ENCODE results near the gene KRTAP4-12. TPM values are rescaled to one million over a fixed set of nuclear protein-coding genes. Genes with fewer than 3 reads are reported as not detected.
"Not testable (repeated sequence)": the region's sequence is repeated elsewhere in the genome, so short reads cannot be mapped to it uniquely, and the experiment has no call there.

Gene KRTAP4-12
- total RNA-seq, 1 donor from 2014 or later = not detected

- H3K36me3 Mint-ChIP-seq = no peaks in the 10 kb centered on the region
- H3K4me1 Mint-ChIP-seq (ENCODE audit: unreplicated experiment) = peaks cover 4% of the 10 kb centered on the region
- no peak overlapping the region for H3K4me3 Mint-ChIP-seq
- DNase-seq (ENCODE audit: extremely low spot score, unreplicated experiment) = no peak
- no peak for TF ChIP-seq CTCF (conservative IDR thresholded peaks at IDR 0.05)
- no peak overlapping the region for H3K27ac Mint-ChIP-seq
- peaks cover 4% of the 10 kb centered on the region for H3K27me3 Mint-ChIP-seq
- H3K9me3 Mint-ChIP-seq = no peaks in the 10 kb centered on the region
These were observed 2.2 kb downstream of the KRTAP4-12 start for GRCh38 chr17:41121742-41122141.

- not testable (repeated sequence) for H3K9me3 Mint-ChIP-seq; H3K27me3 Mint-ChIP-seq; H3K4me1 Mint-ChIP-seq (ENCODE audit: unreplicated experiment); DNase-seq (ENCODE audit: extremely low spot score, unreplicated experiment); H3K27ac Mint-ChIP-seq; H3K4me3 Mint-ChIP-seq; H3K36me3 Mint-ChIP-seq
These were observed 4.0 kb downstream of the KRTAP4-12 start for GRCh38 chr17:41119696-41120690.

- Mint-ChIP-seq H3K4me3 (no peak overlapping the region), H3K27me3 (no peaks in the 10 kb centered on the region), H3K27ac (no peak overlapping the region), H3K4me1 (ENCODE audit: unreplicated experiment) (peaks cover 4% of the 10 kb centered on the region), H3K9me3 (no peaks in the 10 kb centered on the region), H3K36me3 (no peaks in the 10 kb centered on the region)
- no peak for TF ChIP-seq CTCF (conservative IDR thresholded peaks at IDR 0.05)
- no peak for DNase-seq (ENCODE audit: extremely low spot score, unreplicated experiment)
These were observed 5.3 kb downstream of the KRTAP4-12 start for GRCh38 chr17:41118721-41119120.

DNA sequence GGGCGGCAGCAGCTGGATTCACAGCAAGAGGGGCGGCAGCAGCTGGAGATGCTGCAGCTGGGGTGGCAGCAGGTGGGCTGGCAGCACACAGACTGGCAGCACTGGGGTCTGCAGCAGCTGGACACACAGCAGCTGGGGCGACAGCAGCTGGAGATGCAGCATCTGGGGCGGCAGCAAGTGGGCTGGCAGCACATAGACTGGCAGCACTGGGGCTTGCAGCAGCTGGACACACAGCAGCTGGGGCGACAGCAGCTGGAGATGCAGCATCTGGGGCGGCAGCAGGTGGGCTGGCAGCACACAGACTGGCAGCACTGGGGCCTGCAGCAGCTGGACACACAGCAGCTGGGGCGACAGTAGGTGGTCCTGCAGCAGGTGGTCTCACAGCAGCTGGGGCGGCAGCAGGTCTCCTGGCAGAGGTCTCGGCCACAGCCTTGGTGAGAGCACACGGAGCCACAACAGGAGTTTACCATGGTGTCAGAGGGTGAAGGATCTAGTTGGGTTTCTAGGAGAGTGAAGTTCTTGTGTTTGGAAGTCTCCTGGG, 6.1 kb downstream of the KRTAP4-12 start, which contains the start of gene KRTAP4-11:
Gene KRTAP4-11, minus strand, starts transcription at position 528 of the 541 bp plus-strand sequence. Its CDS starts 58 bp downstream, at position 470.
- H3K4me3 Mint-ChIP-seq; H3K27ac Mint-ChIP-seq; H3K9me3 Mint-ChIP-seq; H3K4me1 Mint-ChIP-seq (ENCODE audit: unreplicated experiment); H3K27me3 Mint-ChIP-seq; DNase-seq (ENCODE audit: extremely low spot score, unreplicated experiment); H3K36me3 Mint-ChIP-seq: not testable (repeated sequence)

GRCh38 chr17:41116297-41116696, 7.7 kb downstream of the KRTAP4-12 start:
- no peak for DNase-seq (ENCODE audit: extremely low spot score, unreplicated experiment)
- no peak overlapping the region for H3K27ac Mint-ChIP-seq
- no peaks in the 10 kb centered on the region for H3K9me3 Mint-ChIP-seq
- no peaks in the 10 kb centered on the region for H3K27me3 Mint-ChIP-seq
- H3K36me3 Mint-ChIP-seq = no peaks in the 10 kb centered on the region
- peaks cover 4% of the 10 kb centered on the region for H3K4me1 Mint-ChIP-seq (ENCODE audit: unreplicated experiment)
- no peak for TF ChIP-seq CTCF (conservative IDR thresholded peaks at IDR 0.05)
- H3K4me3 Mint-ChIP-seq = no peak overlapping the region

GRCh38 chr17:41111151-41111885, 12.7 kb downstream of the KRTAP4-12 start:
- H3K4me1 Mint-ChIP-seq (ENCODE audit: unreplicated experiment) = no peaks in the 10 kb centered on the region
- TF ChIP-seq CTCF (conservative IDR thresholded peaks at IDR 0.05) = no peak
- H3K9me3 Mint-ChIP-seq = peaks cover 6% of the 10 kb centered on the region
- H3K27me3 Mint-ChIP-seq = no peaks in the 10 kb centered on the region
- H3K27ac Mint-ChIP-seq = no peak overlapping the region
- no peak for DNase-seq (ENCODE audit: extremely low spot score, unreplicated experiment)
- no peaks in the 10 kb centered on the region for H3K36me3 Mint-ChIP-seq
- no peak overlapping the region for H3K4me3 Mint-ChIP-seq

GRCh38 chr17:41108728-41109386, 15.1 kb downstream of the KRTAP4-12 start:
- not testable (repeated sequence) for H3K9me3 Mint-ChIP-seq; H3K4me3 Mint-ChIP-seq; DNase-seq (ENCODE audit: extremely low spot score, unreplicated experiment); H3K27me3 Mint-ChIP-seq; H3K27ac Mint-ChIP-seq; H3K4me1 Mint-ChIP-seq (ENCODE audit: unreplicated experiment); H3K36me3 Mint-ChIP-seq
